PC-3 (cell line): ENCODE measurements around the gene CNTNAP2. TPM values are rescaled to one million over a fixed set of nuclear protein-coding genes. Genes with fewer than 3 reads are reported as not detected.

Source experiments
- ATAC-seq: fragments of 200-7000 bp; cut with Tn5 transposase; 2 replicates; pipeline ENCODE4 v1.9.1; 2020; ENCODE audit warnings: mild to moderate bottlenecking, moderate library complexity
- BruUV-seq: library from RNA; stranded (reverse); fragments of 400-500 nt; replicated peaks from 2 replicates; lab custom pipeline; 2021; lab: Mats Ljungman, UMichigan
- CTCF ChIA-PET: fragments of 300-600 bp; sonication (Branson Sonifier 250); formaldehyde crosslinking; loops from one replicate; lab custom pipeline; 2022; ENCODE audit warnings: antibody characterized with exemption; lab: Charles Lee
- POLR2A ChIA-PET: fragments of 300-600 bp; sonication (Branson Sonifier 250); formaldehyde crosslinking; loops from one replicate; lab custom pipeline; 2022; ENCODE audit warnings: antibody characterized with exemption; ENCODE audit not compliant: unreplicated experiment; lab: Charles Lee
- DNase-seq: peaks from one replicate; pipeline ENCODE4 v3.0.0-alpha.2; 2015
- H2AFZ ChIP-seq: fragments of 300-600 bp; sonication (generic); 2 replicates; pipeline ENCODE4 v1.6.0; 2016; ENCODE audit warnings: antibody characterized with exemption, low read length
- H3F3A ChIP-seq: fragments of 300-600 bp; sonication (generic); one replicate; pipeline ENCODE4 v1.6.0; 2017; ENCODE audit warnings: antibody characterized with exemption, low read length, control low read depth, mild to moderate bottlenecking; ENCODE audit not compliant: unreplicated experiment
- H3K27ac ChIP-seq: fragments of 300-600 bp; sonication (generic); 2 replicates; pipeline ENCODE4 v1.5.1; 2016; ENCODE audit warnings: mild to moderate bottlenecking, low read length
- H3K27me3 ChIP-seq: fragments of 300-600 bp; sonication (generic); 2 replicates; pipeline ENCODE4 v1.6.1; 2016; ENCODE audit warnings: low read length, mixed read lengths
- H3K36me3 ChIP-seq: fragments of 300-600 bp; sonication (generic); 2 replicates; pipeline ENCODE4 v1.6.1; 2016; ENCODE audit warnings: low read depth, mixed run types, low read length, mixed read lengths
- H3K4me1 ChIP-seq: fragments of 300-600 bp; sonication (generic); 2 replicates; pipeline ENCODE4 v1.5.1; 2016; ENCODE audit warnings: low read length; ENCODE audit not compliant: insufficient read depth
- H3K4me2 ChIP-seq: fragments of 300-600 bp; sonication (generic); 2 replicates; pipeline ENCODE4 v1.6.0; 2016; ENCODE audit warnings: low read length
- H3K4me3 ChIP-seq: fragments of 300-600 bp; sonication (generic); 2 replicates; pipeline ENCODE4 v1.5.1; 2016; ENCODE audit warnings: mild to moderate bottlenecking, low read length, mixed read lengths
- H3K79me2 ChIP-seq: fragments of 300-600 bp; sonication (generic); 2 replicates; pipeline ENCODE4 v1.6.1; 2017; ENCODE audit warnings: low read length, mixed read lengths
- H3K9ac ChIP-seq: fragments of 300-600 bp; sonication (generic); 2 replicates; pipeline ENCODE4 v1.6.0; 2016; ENCODE audit warnings: mild to moderate bottlenecking, low read length
- H3K9me2 ChIP-seq: fragments of 300-600 bp; sonication (generic); replicated peaks from 2 replicates; pipeline ENCODE4 v1.6.1; 2016; ENCODE audit warnings: mixed run types, low read length, mixed read lengths
- H3K9me3 ChIP-seq: fragments of 300-600 bp; sonication (generic); 2 replicates; pipeline ENCODE4 v1.6.1; 2016; ENCODE audit warnings: low read length, mixed read lengths
- H4K20me1 ChIP-seq: fragments of 300-600 bp; sonication (generic); 2 replicates; pipeline ENCODE4 v1.6.1; 2016; ENCODE audit warnings: low read length, mixed read lengths
- CTCF ChIP-seq: fragments of 300-600 bp; sonication (generic); conservative IDR thresholded peaks from 2 replicates; pipeline ENCODE4 v1.5.1; 2017; ENCODE audit warnings: antibody characterized with exemption, low read depth, mild to moderate bottlenecking, low read length
- EZH2 ChIP-seq: fragments of 300-600 bp; sonication (generic); IDR thresholded peaks from one replicate; pipeline ENCODE4 v1.6.1; 2017; ENCODE audit warnings: antibody characterized with exemption, mild to moderate bottlenecking, low read length; ENCODE audit not compliant: unreplicated experiment
- EZH2phosphoT487 ChIP-seq: fragments of 300-600 bp; sonication (generic); IDR thresholded peaks from 2 replicates; pipeline ENCODE4 v1.6.1; 2018; ENCODE audit warnings: mild to moderate bottlenecking, antibody characterized with exemption, low read length, borderline replicate concordance
- intact Hi-C: fragments of 100-400 bp; cut with micrococcal nuclease; formaldehyde crosslinking; loops from 2 replicates; pipeline ENCODE4 v1.9.0; 2023
- total RNA-seq: library from RNA; depleted of rRNA; stranded (reverse); fragments of >200 nt; gene quantifications from 2 replicates; pipeline ENCODE4 v1.2.3, GENCODE V29; 2014

CNTNAP2 gene
- total RNA-seq, 1 experiment from 2014 or later, result 1.5 TPM

GRCh38 chr7:147308539-147308938 is 1191.9 kb downstream of the CNTNAP2 start:
- Histone ChIP-seq H3K4me3 (no peak overlapping the region), H3K4me2 (no peak overlapping the region), H3K27ac (no peak overlapping the region), H3K9ac (no peak overlapping the region), H3F3A (no peaks in the 10 kb centered on the region), H3K9me2 (no peaks in the 10 kb centered on the region), H3K27me3 (no peaks in the 10 kb centered on the region), H3K36me3 (no peaks in the 10 kb centered on the region), H3K4me1 (no peaks in the 10 kb centered on the region), H4K20me1 (no peaks in the 10 kb centered on the region), H3K79me2 (no peaks in the 10 kb centered on the region), H2AFZ (no peak overlapping the region), H3K9me3 (no peaks in the 10 kb centered on the region)
- ChIA-PET CTCF (no interaction called here), POLR2A (no interaction called here)
- ATAC-seq, result no peak
- DNase-seq, result no peak
- intact Hi-C loops, result no loop called here
- no TSS peak for BruUV-seq
- TF ChIP-seq EZH2phosphoT487 (no peak), EZH2 (no peak), CTCF (no peak)

- POLR2A ChIA-PET, result no interaction called here
- Histone ChIP-seq H3K79me2 (no peaks in the 10 kb centered on the region), H3K9me3 (no peaks in the 10 kb centered on the region), H3K4me1 (no peaks in the 10 kb centered on the region), H3K9me2 (no peaks in the 10 kb centered on the region), H3K36me3 (no peaks in the 10 kb centered on the region), H3K9ac (no peak overlapping the region), H4K20me1 (no peaks in the 10 kb centered on the region), H3F3A (no peaks in the 10 kb centered on the region), H3K27ac (no peak overlapping the region), H3K4me2 (no peak overlapping the region), H3K4me3 (no peak overlapping the region), H2AFZ (no peak overlapping the region), H3K27me3 (no peaks in the 10 kb centered on the region)
- BruUV-seq, result no TSS peak
- no peak for ATAC-seq
- CTCF ChIA-PET, result no interaction called here
- TF ChIP-seq EZH2phosphoT487 (no peak), CTCF (no peak), EZH2 (no peak)
- intact Hi-C loops, result no loop called here
- DNase-seq, result no peak
Observed at GRCh38 chr7:147311336-147311735, 1194.7 kb downstream of the CNTNAP2 start.

GRCh38 chr7:147321504-147321903 is 1204.9 kb downstream of the CNTNAP2 start:
- Histone ChIP-seq H3K36me3 (no peaks in the 10 kb centered on the region), H3K27me3 (no peaks in the 10 kb centered on the region), H4K20me1 (no peaks in the 10 kb centered on the region), H3K4me3 (no peak overlapping the region), H3K9me3 (no peaks in the 10 kb centered on the region), H3K9ac (no peak overlapping the region), H3F3A (no peaks in the 10 kb centered on the region), H3K79me2 (no peaks in the 10 kb centered on the region), H3K4me2 (no peak overlapping the region), H3K4me1 (no peaks in the 10 kb centered on the region), H3K9me2 (no peaks in the 10 kb centered on the region), H2AFZ (no peak overlapping the region), H3K27ac (no peak overlapping the region)
- DNase-seq (no peak), ATAC-seq (no peak)
- no peak for TF ChIP-seq EZH2
- BruUV-seq, result no TSS peak
- CTCF ChIA-PET, result no interaction called here
- intact Hi-C loops, result no loop called here
- POLR2A ChIA-PET, result no interaction called here
